Ectodermal cell (in vitro differentiated cells): Measurements from ENCODE around the gene MTUS2.

Experiments used
- H3K27ac ChIP-seq: 2 replicates; pipeline ENCODE4 v1.7.0; 2013; ENCODE audit warnings: mild to moderate bottlenecking, low read depth, low read length; ENCODE audit not compliant: insufficient read depth, poor library complexity, severe bottlenecking
- H3K27me3 ChIP-seq: 2 replicates; pipeline ENCODE4 v1.7.0; 2013; ENCODE audit warnings: mild to moderate bottlenecking, low read length; ENCODE audit not compliant: insufficient read depth, control insufficient read depth, poor library complexity, severe bottlenecking
- H3K36me3 ChIP-seq: one replicate; pipeline ENCODE4 v1.7.0; 2013; ENCODE audit warnings: low read length; ENCODE audit not compliant: control insufficient read depth, insufficient read depth
- H3K4me1 ChIP-seq: one replicate; pipeline ENCODE4 v1.7.0; 2013; ENCODE audit warnings: low read length; ENCODE audit not compliant: control insufficient read depth, insufficient read depth
- H3K4me3 ChIP-seq: 2 replicates; pipeline ENCODE4 v1.7.0; 2013; ENCODE audit warnings: low read depth, low read length, control low read depth; ENCODE audit not compliant: insufficient read depth
- H3K9me3 ChIP-seq: 2 replicates; pipeline ENCODE4 v1.7.0; 2013; ENCODE audit warnings: mild to moderate bottlenecking, low read length, moderate library complexity; ENCODE audit not compliant: control insufficient read depth
- WGBS, 2 experiments: methylation state at CpG; one replicate each; pipeline ENCODE4 v1.1.7; 2013; ENCODE audit warnings: missing lambda C conversion rate in 2 of 2; 5-methylcytosine and 5-hydroxymethylcytosine counted together

The MTUS2 gene

DNA sequence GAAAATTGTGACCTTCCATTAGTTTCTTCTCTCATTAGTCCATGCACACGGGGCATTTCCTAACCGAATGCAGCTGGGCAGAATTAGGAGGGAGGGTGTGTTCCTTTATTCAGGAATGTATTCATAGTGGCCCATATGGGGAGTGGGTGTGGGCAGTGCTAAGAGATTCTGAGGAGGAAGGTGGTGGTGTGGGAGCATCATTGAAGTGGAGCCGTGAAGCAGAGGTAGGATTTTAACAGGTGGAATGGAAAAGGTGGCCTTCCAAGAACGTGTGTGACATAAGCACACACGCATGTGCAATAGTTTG, 134.2 kb downstream of the MTUS2 start:
- Histone ChIP-seq H3K9me3 (no peaks in the 10 kb centered on the region), H3K27ac (no peak overlapping the region), H3K4me3 (no peak overlapping the region), H3K27me3 (no peaks in the 10 kb centered on the region), H3K36me3 (no peaks in the 10 kb centered on the region), H3K4me1 (no peaks in the 10 kb centered on the region)
- 84 to 86% methylated on average over 5 of the region's 5 CpGs for WGBS, 2 experiments

DNA sequence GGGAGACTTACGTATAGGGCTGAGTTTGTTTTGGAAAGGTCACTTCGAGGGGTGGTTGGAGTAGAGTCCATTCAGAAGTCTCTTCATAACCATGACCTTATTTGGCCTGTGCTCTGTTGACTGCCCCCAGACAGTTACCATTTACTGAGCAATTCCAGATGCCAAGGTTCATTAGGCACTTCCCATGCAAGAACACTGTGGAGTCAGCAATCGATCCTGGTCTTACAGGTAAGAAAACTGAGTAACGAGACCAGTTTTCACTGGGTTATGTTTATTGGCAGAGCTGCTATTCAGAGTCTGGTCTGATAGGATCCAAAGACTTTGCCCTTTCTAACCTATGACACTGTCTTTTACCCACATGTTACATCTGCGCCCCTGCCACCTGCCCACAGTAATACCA, 134.7 kb downstream of the MTUS2 start:
- no peak overlapping the region for H3K27ac ChIP-seq
- no peaks in the 10 kb centered on the region for H3K27me3 ChIP-seq
- 81 to 84% methylated on average over 5 of the region's 5 CpGs for WGBS, 2 experiments
- no peaks in the 10 kb centered on the region for H3K36me3 ChIP-seq
- no peak overlapping the region for H3K4me3 ChIP-seq
- H3K9me3 ChIP-seq: no peaks in the 10 kb centered on the region
- no peaks in the 10 kb centered on the region for H3K4me1 ChIP-seq

DNA sequence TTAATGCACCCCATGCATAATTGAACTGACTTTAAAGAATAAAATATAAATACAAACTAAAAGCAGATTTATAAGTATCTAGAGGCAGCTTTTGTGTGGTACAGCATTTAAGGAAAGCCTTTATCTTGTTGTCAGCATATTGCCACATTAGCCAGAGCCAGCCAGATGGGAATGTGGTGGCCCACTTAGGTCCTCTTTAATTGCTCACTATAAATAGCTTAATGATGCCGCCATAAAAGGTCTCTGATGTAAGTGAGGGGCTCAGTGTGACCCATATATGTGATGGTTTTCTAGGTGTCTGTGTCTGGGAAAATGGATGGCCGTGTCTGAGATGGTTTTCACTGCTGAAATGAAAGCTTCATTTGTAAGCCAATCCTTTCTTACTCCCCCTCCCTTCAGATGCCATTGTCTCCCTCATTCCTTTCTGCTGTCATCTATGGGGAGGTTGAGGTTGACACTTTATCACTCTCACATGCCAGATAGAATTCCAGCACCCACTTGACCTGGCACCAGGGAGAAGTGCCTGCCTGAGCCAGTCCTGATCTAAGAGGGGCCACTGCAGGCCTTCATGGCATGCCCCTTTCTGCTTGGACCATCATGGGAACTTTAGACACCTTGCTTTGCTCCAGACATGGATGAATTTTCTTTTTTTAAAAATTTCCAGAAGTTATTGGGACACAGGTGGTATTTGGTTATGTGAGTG, 135.3 kb downstream of the MTUS2 start:
- Histone ChIP-seq H3K27me3 (no peaks in the 10 kb centered on the region), H3K4me3 (no peak overlapping the region), H3K27ac (no peak overlapping the region), H3K9me3 (no peaks in the 10 kb centered on the region), H3K4me1 (no peaks in the 10 kb centered on the region), H3K36me3 (no peaks in the 10 kb centered on the region)
- 64 to 67% methylated on average over 1 to 2 of the region's 2 CpGs for WGBS, 2 experiments

DNA sequence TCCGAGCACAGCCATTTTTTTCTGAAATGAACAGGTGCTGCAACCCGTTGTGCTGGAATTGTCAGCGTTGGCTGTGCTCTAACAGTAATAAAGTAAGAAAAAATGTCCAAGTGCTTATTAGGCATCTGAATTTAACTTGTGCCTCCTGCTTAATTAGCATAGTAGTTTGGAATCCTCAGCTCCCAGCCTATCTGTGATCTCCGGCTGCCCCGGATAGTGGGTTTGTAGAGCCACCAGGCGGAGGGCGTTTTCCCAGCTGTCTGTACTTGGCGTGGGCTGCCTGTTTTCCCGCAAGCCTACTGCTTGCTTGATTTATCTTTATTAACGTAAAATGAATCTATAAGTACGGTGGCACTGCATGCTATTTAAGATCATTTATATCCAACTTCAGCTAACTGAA, 137.9 kb downstream of the MTUS2 start:
- H3K4me3 ChIP-seq: no peak overlapping the region

DNA sequence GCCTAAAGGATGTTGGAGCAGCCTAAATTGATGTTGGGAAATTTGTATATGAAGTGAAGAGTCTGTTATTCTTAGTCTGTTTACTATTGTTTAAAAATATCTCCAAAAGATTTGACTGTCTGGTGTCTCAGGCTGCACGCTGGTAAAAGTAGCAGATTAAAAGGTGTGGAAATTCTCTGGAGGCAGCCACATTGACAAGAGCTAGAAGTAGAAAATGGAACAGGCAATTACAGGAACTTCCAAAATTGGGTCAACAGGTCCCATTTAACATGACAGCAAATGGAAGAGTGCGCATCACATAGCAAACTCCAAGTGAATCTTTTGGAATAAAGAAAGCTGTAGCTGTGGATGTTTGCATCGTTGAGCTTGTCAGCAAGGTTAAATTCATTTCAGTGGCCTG, 138.3 kb downstream of the MTUS2 start:
- 75 to 81% methylated on average over 3 of the region's 3 CpGs for WGBS, 2 experiments
- H3K4me1 ChIP-seq: no peaks in the 10 kb centered on the region
- H3K27ac ChIP-seq: no peak overlapping the region
- H3K9me3 ChIP-seq: no peaks in the 10 kb centered on the region
- H3K4me3 ChIP-seq: no peak overlapping the region
- no peaks in the 10 kb centered on the region for H3K36me3 ChIP-seq
- H3K27me3 ChIP-seq: no peaks in the 10 kb centered on the region

More for the DNA sequence above, 137.9 kb downstream of the MTUS2 start:
- H3K9me3 ChIP-seq: no peaks in the 10 kb centered on the region
- whole genome bisulfite sequencing, 2 experiments: 84% methylated on average over 9 to 11 of the region's 11 CpGs
- no peak overlapping the region for H3K27ac ChIP-seq
- H3K4me1 ChIP-seq: no peaks in the 10 kb centered on the region
- no peaks in the 10 kb centered on the region for H3K36me3 ChIP-seq
- H3K27me3 ChIP-seq: no peaks in the 10 kb centered on the region

DNA sequence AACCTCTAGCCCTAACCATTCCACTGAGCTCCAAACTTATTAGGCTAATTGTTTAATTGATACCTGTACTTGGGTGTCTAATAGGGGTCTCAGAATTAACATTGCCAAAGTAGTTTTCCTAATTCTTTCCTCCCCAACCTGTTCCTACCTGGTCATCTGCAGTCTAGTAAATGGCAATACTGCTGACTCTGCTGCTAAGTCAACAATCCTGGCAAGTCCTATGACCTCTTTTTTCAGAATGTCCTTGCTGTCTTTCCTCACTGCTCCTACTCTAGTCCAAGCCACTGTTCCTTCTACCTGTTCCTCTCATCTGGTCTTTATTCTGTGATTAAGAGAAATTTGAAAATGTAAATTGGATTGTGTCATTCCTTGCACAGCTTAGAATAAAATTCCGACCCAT, 143.9 kb downstream of the MTUS2 start:
- WGBS, 2 experiments: 88 to 100% methylated on average over 1 of the region's 1 CpG
- H3K36me3 ChIP-seq: no peaks in the 10 kb centered on the region
- no peaks in the 10 kb centered on the region for H3K9me3 ChIP-seq
- no peaks in the 10 kb centered on the region for H3K27me3 ChIP-seq
- H3K27ac ChIP-seq: no peak overlapping the region
- no peak overlapping the region for H3K4me3 ChIP-seq
- no peaks in the 10 kb centered on the region for H3K4me1 ChIP-seq

DNA sequence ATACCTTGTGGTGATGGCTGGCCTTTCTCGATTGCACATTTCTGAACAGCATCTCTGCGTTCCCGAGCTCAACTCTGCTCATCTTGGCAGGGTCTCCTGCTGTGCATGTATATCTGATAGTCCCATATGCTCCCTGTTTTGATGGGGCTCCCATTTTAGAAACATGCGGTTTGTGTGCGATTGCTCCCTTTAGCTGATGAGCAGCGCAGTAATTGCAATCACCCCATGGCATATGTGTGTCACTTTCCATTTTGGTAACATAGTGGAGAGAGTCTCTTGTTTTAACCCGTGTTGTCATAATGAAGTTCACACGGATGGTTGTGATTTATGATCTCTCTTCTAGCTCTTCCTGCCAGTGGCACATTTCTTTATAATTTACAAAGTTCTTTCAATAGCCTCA, 144.7 kb downstream of the MTUS2 start:
- 87 to 91% methylated on average over 8 of the region's 8 CpGs for WGBS, 2 experiments

DNA sequence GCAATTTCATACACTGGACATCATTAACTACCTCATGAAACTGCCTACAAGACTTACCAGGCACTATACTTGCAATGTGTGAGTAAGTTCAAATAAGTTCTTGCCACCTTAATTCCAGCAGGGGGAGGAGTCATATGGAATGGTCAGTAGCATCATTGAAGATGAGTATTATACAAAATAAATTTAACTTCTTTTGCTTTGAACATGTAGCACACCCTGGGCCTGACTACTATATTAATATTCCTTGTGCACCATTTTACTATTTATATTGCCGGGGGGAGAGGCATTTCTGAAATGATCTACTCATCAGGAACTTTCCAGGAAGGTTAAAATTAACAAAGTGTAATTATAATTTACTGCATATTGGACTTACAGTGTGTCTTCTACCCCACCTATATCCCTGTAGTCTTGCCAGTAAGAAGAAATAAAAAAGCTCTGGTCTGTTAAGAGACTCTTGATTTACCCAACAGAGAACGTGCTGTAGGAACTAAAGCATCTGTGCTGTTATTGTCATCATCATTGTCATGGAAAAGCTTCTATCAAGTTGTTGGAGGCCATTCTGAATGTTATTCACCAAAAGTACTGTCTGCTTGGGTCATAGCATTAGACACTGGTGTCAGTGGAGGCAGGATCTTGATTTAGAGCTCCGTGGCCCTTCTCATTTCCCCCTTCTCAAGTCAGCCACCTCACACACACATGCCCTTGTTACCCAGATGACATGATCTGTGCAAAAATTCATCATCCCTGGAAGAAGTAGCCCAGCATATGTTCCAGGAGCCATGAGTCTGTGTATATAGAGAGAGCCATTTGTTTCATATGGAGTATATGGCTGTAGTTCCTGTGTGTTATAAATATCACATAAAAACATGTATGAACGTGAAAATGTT, 147.1 kb downstream of the MTUS2 start:
- H3K36me3 ChIP-seq: no peaks in the 10 kb centered on the region
- H3K4me3 ChIP-seq: no peak overlapping the region
- WGBS, 2 experiments: 48 to 66% methylated on average over 2 to 3 of the region's 4 CpGs
- H3K27ac ChIP-seq: no peak overlapping the region
- H3K9me3 ChIP-seq: no peaks in the 10 kb centered on the region
- H3K4me1 ChIP-seq: no peaks in the 10 kb centered on the region
- no peaks in the 10 kb centered on the region for H3K27me3 ChIP-seq

More for the DNA sequence above, 144.7 kb downstream of the MTUS2 start:
- no peak overlapping the region for H3K4me3 ChIP-seq
- no peak overlapping the region for H3K27ac ChIP-seq
- H3K4me1 ChIP-seq: no peaks in the 10 kb centered on the region
- no peaks in the 10 kb centered on the region for H3K27me3 ChIP-seq
- H3K9me3 ChIP-seq: no peaks in the 10 kb centered on the region
- no peaks in the 10 kb centered on the region for H3K36me3 ChIP-seq

DNA sequence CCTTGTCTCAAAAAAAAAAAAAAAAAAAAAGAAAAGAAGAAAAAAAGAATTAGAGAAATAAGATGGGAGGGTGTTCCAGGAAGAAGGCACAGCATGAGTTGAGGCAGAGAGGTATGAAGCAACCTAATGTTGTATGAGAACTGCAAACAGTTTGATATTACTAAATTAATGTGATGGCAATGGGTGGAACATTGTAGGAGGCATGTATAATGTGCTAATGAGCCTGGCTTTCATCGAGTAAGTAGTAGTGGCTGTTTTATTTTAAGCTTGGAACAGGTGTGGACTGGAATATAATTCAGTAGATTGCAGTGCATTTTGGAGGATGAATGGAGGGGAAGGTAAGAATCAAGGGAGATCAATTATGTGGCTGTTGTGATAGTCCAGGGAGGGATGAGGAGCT, 156.1 kb downstream of the MTUS2 start:
- Histone ChIP-seq H3K4me3 (no peak overlapping the region), H3K27me3 (no peaks in the 10 kb centered on the region), H3K4me1 (no peaks in the 10 kb centered on the region), H3K9me3 (peaks cover 3% of the 10 kb centered on the region), H3K27ac (no peak overlapping the region), H3K36me3 (no peaks in the 10 kb centered on the region)
- 75 to 86% methylated on average over 1 of the region's 1 CpG for WGBS, 2 experiments

DNA sequence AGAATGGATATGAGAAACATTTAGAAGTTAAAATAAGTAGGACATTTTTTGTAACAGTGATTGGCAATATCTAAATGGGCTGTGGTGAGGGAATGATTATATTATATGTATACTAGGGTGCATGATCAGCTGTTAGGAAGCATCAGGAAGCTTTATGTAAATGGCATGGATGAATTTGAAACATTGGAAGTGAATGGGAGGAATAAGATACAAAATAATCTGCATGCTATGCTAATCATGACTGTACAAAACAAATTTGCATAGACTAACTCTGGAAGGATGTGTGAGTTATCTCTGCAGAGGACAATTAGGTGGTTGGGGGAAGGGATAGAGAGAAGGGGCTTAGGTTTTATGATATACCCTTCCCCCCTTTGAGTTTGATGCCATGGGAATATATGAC, 156.5 kb downstream of the MTUS2 start:
- H3K27me3 ChIP-seq: no peaks in the 10 kb centered on the region
- H3K27ac ChIP-seq: no peak overlapping the region
- no peak overlapping the region for H3K4me3 ChIP-seq
- no peaks in the 10 kb centered on the region for H3K4me1 ChIP-seq
- H3K9me3 ChIP-seq: peaks cover 3% of the 10 kb centered on the region
- H3K36me3 ChIP-seq: no peaks in the 10 kb centered on the region
